Hematopoietic multipotent progenitor cell treated with erythropoietin and hydrocortisone succinate and interleukin-3 and kit ligand, for 4 days (in vitro differentiated cells): ENCODE measurements around the gene IQSEC1.

Experiments
- DNase-seq: peaks from one replicate; pipeline ENCODE4 v3.0.0-alpha.2; 2015

IQSEC1 gene

DNA sequence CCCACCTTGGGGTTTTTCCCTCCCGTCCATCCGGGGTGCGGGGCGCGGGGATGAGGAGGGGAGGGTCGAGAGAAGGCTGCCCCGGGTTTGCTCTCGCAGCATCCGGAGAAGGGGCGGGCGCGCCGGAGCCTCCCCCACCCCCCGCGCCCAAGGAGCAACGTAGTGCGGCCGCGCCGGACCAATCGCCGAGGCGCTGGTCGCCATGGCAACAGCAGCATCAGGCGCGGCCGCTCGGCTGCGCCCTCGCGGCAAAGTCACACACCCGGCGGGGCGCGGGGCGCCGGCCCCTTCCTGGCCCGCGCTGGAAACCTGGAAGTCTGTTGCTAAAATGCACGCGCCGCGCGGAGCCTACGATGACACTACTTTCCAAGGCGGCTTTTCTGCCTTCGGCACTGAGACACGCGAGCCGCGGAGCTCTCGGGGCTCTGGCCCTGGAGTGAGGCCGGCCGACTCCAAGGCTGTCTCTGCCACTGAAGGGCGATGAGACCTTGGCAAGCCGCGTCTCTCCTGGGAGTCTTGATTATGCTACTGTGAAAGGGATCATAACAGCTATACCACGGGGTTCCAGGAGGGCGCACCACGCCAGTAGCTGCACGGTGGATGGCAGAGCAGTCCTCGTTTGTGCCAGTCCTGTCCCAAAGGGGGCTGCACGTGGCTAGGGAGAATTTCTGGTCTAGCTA is at the start of gene IQSEC1:
IQSEC1 (minus strand) TSS at position 104 of the 680 bp plus-strand sequence. CDS start 415 bp downstream, outside the sequence.
- DNase-seq: peak; percentile 69

DNA sequence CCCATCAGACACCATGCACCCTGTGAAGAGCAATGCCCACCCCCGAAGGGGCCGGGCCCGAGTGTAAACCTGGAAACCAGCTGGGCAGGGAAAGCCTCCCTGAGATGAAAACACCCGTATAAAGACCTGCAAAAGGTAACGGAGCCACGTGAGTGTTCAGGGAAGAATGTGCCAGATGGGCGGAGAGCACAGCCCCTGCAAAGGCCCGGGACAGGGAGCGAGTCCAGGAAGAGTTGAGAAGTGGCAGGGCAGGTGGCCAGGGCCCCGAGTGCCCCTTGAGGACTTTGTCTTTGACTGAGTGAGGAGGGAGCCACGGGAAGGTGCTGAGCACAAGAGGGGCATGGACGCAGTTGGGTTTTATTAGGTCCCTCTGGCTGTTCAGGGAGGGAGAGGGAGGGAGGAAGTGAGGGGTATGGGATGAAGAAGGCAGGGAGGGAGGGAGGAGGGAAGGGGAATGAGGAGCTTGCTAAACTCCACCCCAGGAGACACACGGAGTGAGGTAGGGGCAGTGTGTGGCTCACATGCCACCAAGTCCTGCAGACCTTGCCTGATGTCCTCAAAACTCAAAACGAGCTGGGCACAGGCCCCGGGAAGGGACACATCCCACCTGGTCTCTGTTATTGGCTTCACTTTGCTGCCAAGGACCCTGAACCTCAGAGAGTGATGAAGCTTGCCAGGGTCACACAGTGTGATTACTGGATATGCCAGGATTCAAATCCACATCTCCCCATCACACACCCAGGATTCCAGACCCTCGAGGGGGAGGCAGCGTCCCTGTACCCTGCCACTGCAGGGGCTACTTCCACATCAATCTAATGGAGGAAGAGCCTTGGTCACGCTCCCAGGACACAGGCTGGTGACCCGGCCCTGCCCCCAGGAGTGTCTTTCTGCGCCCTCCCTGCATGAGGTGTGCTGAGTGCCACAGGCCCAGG is 49.1 kb upstream of the IQSEC1 start:
- DNase-seq: no peak

DNA sequence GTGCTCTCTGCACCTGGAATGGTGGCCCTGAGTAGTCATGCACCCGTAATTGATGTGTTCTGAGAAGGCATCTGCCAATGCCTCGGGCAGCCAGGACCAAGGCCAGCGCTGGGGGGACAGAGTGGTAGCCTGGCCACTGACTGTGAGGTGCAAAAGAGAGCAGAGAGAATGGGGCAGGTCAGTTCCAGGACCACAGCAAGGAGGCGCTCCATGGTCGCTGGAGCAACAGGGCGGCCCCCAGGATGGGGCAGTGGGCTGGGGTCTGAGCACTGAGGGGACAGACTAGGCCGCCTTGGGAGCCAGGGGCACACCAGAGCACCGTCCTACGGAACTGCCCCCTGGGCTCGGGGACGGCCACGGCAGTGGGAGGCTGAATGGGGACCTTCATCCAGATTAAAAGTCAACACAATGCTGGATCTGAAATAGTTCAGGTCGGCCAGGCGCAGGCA is 48.3 kb upstream of the IQSEC1 start:
- DNase-seq: no peak

DNA sequence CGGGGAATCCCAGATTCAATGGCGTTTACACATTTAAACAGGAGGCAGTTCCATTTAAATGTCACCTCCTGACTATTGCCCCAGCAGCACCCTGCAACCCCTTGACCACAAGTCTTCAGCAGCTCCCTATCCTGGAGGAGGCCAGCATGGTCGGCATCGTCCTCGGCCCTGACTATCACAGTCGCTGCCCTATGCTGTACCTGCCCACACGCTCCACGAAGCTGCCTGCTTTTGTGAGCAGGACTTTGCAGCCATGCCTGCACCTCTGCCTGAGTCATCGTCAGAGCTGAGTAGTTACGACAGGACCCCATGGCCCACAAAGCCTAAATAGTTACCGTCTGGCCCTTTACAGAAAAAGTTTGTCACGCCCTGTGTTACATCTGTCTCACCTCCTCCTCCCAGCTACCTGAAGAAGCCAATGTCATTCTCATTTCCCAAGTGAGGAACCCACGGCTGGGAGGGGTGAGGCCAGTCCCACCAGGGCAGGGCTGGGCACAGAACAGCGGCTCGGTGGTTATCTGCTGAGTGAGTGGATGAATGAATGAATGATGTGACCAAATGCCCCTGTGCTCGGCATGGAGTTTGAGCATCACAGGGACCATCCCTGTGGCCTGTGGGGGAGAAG is 47.8 kb upstream of the IQSEC1 start:
- DNase-seq: no peak

DNA sequence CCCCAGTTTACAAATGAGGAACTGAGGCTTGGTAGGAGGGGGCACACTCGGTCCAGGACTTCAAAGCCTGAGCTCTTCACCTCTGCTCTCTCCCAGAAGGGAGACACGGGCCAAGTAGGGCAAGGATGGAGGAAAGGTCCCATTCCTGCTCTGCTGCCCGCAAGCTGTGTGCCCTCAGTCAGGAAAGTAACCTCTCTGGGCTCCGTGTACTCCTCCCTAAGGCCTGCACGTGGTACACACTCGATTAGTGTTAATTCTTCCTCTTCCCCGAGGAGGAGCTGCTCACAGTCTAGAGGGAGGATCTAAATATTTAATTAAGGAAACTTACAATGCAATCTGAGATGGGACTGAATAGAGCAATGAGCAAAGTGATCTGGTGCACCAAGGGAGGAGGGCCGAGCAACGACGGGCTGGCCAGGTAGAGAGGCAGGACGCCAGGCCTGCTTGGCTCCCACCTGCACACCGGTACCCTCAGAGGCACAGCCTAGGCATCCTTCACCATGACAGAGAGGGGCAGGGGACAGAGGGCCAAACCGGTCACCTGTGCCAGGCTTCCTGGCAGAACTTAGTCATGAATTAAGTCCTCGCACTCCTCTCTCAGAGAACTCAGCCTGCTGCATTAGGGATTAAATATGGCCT is 47.2 kb upstream of the IQSEC1 start:
- DNase-seq: no peak

DNA sequence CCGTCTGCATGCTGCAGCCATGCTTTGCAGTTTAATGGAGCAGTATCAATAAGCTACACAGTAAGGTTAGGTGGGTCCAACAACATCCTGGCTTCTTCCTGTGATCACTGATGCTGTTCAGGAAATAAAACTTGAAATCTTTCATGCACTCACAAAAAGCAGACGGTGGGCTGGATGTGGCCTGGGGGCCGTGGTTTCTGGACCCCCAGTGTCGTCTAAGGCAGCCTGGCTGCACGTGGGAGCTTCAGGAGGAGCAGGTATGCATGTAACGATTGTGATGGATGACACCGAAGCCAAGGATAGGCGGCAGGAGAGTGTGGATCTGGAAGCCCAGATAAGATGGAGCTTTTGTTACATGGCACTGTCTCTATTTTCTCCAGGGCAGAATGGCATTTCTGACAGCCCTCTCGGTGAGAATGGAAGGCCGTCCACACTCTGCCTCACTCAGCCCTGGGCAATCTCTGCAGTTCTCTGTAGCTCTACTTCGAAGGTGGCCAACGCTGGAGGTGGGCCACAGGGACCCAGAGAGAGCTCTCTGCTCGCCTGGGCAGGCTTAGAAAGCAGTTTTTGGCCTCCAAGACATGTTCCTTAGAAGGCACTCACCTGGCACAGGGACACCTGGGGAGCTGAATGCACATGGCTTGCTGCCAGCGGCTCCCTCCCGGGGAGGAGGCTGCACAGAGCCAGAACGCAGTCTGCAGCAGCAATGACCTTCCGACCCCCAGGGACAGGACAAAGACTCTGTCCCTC is 46.4 kb upstream of the IQSEC1 start:
- no peak for DNase-seq

DNA sequence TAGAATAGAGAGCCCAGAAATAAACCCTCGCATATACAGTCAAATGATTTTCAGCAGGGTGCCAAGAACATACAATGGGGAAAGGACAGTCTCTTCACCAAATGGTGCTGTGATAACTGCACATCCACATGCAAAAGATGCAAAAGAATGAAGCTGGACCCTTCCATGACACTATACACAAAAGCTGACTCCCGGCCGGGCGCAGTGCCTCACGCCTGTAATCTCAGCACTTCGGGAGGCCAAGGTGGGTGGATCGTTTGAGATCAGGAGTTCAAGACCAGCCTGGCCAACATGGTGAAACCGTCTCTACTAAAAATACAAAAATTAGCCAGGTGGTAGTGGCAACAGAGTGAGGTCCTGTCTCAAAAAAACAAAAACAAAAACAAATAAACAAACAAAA is 43.2 kb upstream of the IQSEC1 start:
- no peak for DNase-seq

DNA sequence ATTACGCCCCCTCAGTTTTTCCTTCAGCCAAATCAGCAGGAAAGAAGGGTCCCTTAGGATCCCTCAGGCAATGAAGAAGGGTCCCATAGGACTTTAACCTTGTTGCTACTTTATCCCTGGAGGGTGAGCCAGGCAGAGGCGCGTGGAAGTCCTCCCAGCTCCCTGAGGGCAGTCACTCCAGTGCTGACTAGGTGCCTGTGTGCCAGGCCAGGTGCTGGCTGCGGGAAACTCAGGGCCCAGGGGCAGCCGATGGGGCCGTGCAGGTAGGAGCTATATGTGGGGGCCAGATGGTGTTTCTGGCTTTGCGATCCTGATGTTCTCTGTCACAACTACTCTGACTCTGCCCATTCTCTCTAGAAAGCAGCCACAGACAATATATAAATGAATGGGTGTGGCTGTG is 42.8 kb upstream of the IQSEC1 start:
- DNase-seq: no peak

DNA sequence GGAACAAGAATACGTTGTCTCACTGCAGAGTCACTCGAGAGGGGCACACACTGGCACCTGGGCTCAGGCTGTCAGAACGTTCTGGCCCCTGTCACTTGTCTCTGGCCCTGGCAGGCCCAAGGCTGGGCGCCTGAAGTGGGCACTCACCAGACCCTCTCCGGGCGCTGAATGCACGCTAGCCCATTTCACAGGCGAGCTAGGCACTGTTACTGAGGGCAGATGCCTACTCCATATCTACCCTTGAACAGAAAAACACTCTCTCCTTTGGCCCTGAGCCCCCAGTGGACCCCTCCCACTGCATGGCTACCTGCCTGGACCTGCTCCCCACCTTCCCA is 42.3 kb upstream of the IQSEC1 start:
- DNase-seq: no peak

DNA sequence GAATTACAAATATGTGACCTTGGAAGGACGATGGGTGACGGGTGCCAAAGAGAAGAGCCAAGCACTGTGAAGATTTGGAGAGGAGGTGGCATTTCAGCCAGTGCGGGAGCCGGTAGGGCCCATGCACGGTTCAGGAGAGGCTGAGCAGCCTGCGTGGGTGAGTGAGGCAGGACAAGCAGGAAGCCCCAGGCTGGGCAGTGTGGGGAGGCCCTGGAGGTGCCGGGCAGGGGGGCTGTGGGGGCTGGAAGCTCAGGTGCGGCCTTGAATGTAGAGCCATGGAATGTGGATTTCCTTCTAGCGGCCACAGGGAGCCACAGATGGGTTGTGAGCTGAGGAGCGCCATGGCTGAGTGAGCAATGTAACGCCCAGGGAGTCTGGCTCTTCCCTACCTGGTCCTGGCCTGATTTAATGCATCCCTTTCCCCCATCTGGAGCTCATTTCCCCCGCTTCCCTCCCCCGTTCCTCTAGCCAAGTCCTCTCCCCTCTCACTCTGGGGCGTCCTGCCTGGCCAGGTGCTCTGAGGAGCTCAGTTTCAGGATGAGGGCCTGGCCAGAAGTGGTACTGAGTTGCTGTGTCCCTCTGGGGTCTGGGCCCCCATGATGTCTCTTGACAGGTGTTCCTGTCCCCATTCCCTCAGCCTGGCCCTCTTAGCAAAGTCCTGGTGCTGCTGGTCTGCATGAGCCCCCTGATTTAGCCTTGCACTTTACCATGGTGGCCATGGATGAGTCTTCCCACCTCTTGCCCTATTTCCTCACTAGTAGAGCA is 41.8 kb upstream of the IQSEC1 start:
- no peak for DNase-seq

DNA sequence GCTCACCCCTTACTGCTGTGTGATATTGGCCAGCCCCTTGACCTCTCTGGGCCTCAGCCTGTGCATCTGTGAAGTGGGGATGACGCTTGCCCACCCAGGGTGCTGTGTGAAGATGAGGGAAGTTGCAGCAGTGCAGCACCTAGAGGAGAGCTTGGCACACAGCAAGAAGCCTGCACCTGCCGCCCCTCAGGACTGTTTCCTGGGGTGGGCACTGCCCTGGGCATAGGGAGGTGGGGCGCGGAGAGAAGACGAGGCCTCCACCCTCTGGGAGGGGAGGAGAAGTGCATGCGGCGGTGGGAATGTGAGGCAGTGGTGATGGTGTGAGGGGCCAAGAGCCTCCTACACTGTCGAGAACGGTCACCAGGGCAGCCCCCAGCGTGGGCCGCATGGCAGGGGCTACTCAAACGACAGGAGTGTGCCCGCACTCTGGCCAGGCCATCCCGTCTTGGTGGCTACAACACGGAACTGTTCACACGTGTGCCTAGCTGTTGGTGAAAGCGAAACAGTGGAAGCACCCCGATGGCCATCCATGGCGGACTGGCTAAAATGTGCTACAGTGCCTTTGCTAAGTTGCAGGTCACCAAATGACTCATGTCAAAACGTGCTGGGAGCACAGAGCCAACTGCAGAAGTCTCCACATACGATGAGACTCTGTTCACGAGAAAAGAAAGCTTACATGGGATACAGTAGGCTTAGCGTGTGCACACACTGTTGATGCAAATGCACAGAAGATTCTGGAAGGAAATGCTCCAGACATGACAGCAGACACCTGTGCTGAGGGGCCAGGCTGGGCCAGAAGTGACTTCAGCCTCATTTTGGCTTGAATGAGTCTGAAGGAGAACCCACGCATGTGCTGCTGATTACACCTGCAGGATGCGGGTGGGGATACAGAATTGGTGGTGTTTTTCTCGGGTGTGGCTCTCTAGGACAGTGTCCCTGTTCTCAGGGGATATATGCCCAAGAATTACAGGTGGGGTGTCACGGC is 40.4 kb upstream of the IQSEC1 start:
- DNase-seq: no peak

DNA sequence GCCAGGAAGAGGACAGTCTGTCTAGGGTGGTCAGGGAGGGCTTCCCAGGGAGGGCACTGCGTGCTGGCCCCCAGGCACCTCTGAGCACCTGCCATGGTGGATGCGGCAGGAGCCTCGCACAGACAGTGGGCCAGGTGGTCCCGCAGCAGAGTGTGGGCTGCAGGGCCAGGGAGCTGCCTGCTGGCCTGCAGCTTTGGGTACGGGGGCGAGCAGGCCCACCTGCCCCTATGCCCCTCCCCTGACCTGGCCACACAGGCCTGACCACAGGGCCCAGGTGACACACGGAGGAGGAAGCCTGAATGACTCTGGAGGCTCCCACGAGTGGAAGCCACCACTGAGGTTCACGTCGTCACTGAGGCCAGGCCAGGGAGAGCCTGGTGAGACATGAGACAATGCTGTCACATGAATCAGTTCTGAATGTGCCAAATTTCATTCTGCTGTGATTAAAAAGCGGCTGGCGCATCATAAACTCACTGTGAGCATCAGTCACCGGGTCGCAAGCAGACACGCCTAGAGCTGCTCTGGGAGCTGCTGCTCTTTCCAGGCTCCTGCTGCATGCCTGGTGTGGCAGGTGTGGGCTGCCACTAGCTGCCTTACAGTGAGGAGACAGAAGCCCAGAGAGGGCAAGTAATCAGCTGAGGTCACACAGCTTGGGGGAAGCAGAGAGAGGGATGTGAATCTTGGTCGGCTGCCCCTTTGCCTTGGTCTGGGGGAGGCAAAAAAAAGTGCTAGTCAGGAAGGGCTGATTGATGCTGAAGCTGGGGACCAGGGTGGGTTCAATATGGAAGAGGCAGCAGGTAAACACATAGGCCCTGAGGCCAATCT is 39.5 kb upstream of the IQSEC1 start:
- DNase-seq: no peak

DNA sequence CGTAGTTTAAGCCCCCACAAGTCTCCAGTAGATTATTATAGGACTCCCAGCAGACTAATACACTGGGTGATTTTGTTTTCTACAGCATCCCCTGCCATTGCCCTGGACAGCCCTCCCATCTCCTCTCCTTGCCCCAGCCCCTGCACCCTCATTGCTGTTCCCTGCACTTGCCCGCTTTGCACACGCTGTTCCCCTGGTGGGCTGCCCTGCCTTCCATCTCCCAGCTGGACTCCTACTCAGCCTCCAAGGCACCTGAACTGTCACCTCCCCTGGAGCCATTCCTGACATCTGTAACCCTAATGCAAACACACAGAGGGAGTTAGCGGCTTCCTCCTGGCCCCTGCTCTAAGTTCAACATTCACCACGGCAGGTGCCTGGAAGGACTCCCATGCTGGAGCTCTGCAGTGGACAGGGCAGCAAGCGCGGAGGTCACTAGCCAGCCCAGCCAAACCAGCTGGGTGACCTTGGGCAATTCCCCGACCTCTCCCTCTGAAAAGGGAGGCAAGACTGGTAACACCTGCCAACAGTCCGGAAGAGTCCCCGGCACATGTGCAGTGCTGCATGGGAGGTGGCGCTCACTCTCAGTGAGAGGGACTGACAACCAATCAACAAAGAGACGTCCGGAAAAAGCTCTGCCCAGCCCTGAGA is 38.8 kb upstream of the IQSEC1 start:
- no peak for DNase-seq

DNA sequence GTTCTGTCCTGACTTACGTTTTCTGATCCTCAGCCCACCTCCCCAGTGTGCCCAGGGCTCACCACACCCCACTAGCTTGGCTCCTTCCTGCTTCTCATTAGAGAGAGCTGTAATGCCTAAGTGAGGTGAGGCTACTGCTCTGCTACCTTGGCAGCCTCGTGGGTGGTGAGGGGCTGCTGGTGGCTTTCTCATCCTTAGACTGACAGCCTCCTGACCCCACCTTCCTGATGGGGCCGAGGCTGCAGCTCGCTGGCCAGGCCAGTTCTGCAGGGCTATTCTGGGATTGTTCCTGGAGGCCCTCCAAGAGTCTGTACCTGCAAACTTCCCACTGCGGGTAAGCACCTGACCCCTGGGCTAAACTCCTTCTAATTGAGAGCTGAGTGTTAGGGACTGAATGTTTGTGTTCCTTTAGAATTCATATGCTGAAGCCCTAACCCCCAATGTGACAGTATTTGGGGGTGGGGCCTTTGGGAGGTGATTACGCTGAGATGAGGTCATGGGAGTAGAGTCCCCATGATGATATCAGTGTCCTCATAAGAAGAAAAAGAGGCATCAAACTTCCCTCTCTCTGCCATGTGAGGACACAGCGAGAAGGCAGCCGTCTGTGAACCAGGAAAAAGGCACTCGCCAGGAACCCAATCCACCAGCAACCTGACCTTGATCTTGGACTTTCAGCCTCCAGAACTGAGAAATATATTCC is 38.1 kb upstream of the IQSEC1 start:
- no peak for DNase-seq

DNA sequence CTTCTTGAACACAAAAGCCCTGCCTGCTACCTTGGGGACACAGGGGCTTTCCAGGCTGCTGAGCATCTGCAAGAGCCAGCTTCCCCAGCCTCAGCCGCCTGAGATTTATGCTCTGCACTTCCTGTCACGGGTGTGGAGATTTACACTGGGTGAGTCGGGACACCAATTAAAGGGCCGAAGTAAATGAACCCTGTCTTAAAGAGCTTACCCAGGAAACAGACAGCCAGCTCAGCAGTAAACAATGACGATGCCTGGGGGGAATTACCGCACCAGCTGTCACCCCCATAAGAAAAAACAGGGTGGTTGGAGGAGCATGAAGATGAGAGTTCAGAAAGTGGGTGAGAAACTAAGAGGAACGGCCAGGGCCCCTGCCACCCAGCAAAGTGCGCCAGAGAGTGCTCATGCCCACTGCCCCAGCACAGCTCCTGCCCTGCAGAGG is 37.5 kb upstream of the IQSEC1 start:
- peak; percentile 32 for DNase-seq

DNA sequence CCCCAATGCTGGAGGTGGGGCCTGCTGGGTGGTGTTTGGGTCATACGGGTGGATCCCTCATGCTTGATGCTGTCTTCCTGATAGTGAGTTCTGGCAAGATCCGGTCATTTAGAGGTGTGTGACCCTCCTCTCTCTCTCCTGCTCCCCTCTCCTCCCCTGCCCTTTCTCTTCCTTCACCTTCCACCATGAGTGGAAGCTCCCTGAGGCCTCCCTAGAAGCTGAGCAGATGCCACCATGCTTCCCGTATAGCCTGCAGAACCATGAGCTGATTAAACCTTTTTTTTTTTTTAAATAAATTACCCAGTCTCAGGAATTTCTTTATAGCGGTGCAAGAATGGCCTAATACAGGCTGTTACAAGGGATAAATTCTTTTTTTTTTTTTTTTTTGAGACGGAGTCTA is 36.3 kb upstream of the IQSEC1 start:
- no peak for DNase-seq

DNA sequence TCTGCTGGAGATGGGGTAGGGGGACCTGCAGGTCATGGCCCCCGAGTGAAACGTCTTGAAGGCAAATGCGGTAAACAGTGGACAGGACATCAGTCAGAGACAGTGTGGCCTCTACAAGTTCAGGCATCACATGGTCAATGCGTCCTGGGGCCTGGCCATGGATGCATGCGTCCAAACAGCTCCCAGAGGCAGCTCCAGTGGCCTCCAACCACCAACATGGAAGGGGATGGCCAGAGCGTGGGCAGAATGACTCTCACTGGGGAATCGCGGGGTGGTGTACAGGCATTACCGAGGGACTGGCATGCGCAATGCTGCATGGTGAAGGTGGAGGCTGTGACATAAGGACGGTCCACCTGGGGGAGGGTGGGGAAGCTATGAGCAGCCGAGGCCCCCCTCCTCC is 35.6 kb upstream of the IQSEC1 start:
- no peak for DNase-seq

DNA sequence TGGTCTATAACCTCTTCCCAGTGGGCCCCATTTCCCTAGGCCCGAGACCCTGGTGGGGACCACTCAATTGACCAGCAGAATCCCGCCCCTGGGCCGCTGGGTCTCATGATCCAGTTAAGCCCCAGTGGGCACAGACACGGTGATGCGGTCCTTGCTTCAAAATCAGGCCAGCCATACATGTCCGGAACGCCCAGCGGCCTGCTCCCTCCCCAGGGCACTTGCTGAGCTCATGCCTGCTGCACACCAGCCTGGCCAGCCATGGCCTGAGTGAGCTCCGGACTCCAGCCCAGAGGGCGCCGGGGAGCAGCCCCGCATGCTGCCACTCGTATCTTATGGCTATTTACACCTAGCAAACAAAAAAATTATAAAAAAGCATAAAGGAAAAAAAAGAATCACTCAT is 34.4 kb upstream of the IQSEC1 start:
- no peak for DNase-seq
